HepG2 (cell line): ENCODE data around the gene GLYR1. TPM values are rescaled to one million over a fixed set of nuclear protein-coding genes. Genes with fewer than 3 reads are reported as not detected.

Source experiments
- E2F1 ChIP-seq: sonication (generic); formaldehyde crosslinking; IDR thresholded peaks from 2 replicates; pipeline ENCODE4 v1.5.0; 2020; ENCODE audit warnings: missing genetic modification reagents
- FOXO1 ChIP-seq: sonication (generic); formaldehyde crosslinking; IDR thresholded peaks from 2 replicates; pipeline ENCODE4 v1.4.0; 2020; ENCODE audit warnings: missing genetic modification reagents
- GFI1 ChIP-seq: sonication (generic); formaldehyde crosslinking; IDR thresholded peaks from 2 replicates; pipeline ENCODE4 v1.5.0; 2020; ENCODE audit warnings: missing genetic modification reagents, mild to moderate bottlenecking, borderline replicate concordance
- GLMP ChIP-seq: sonication (generic); formaldehyde crosslinking; IDR thresholded peaks from 2 replicates; pipeline ENCODE4 v1.9.0; 2021; ENCODE audit warnings: missing genetic modification reagents, mild to moderate bottlenecking, borderline replicate concordance
- KDM5B ChIP-seq: sonication (generic); formaldehyde crosslinking; IDR thresholded peaks from 2 replicates; pipeline ENCODE4 v1.4.0; 2020; ENCODE audit warnings: missing genetic modification reagents, mild to moderate bottlenecking, borderline replicate concordance
- KLF16 ChIP-seq, 2 experiments: sonication (generic) in 1 of 2; formaldehyde crosslinking in 1 of 2; IDR thresholded peaks; 2 replicates each; pipeline versions ENCODE4 v1.6.1 to v1.8.0; 2016 to 2023; ENCODE audit warnings: missing genetic modification reagents in 2 of 2, missing compliant biosample characterization in 1 of 2
- MED13 ChIP-seq: sonication (generic); formaldehyde crosslinking; IDR thresholded peaks from 2 replicates; pipeline ENCODE4 v1.5.0; 2020; ENCODE audit warnings: missing genetic modification reagents
- SETDB1 ChIP-seq: sonication (generic); formaldehyde crosslinking; IDR thresholded peaks from 2 replicates; pipeline ENCODE4 v1.5.1; 2020; ENCODE audit warnings: missing genetic modification reagents, mild to moderate bottlenecking, borderline replicate concordance
- SUZ12 ChIP-seq: fragments of 150-350 bp; IDR thresholded peaks from 2 replicates; pipeline ENCODE4 v1.6.1; 2014; ENCODE audit warnings: low read depth, low read length
- XBP1 ChIP-seq: sonication (generic); formaldehyde crosslinking; IDR thresholded peaks from 2 replicates; pipeline ENCODE4 v1.5.0; 2020; ENCODE audit warnings: missing genetic modification reagents
- ZBTB7A ChIP-seq: sonication (generic); formaldehyde crosslinking; IDR thresholded peaks from 2 replicates; pipeline ENCODE4 v1.8.0; 2022; ENCODE audit warnings: mild to moderate bottlenecking, missing genetic modification reagents
- ZFP36L2 ChIP-seq: sonication (generic); formaldehyde crosslinking; IDR thresholded peaks from 2 replicates; pipeline ENCODE4 v1.4.0; 2020; ENCODE audit warnings: missing genetic modification reagents
- ZMYM4 ChIP-seq: sonication (generic); formaldehyde crosslinking; IDR thresholded peaks from 2 replicates; pipeline ENCODE4 v1.8.1; 2023; ENCODE audit warnings: mild to moderate bottlenecking, missing genetic modification reagents
- ZNF607 ChIP-seq: sonication (generic); formaldehyde crosslinking; IDR thresholded peaks from 2 replicates; pipeline ENCODE4 v1.5.1; 2020; ENCODE audit warnings: missing genetic modification reagents, mild to moderate bottlenecking, borderline replicate concordance
- ZNF639 ChIP-seq: conservative IDR thresholded peaks from 2 replicates; pipeline ENCODE4 v1.6.1; 2018; ENCODE audit warnings: missing genetic modification reagents
- ZNF7 ChIP-seq: IDR thresholded peaks from 2 replicates; pipeline ENCODE4 v1.6.1; 2016; ENCODE audit warnings: missing biosample characterization, missing genetic modification reagents
- ZSCAN29 ChIP-seq: sonication (generic); formaldehyde crosslinking; conservative IDR thresholded peaks from 2 replicates; pipeline ENCODE4 v1.4.0; 2020; ENCODE audit warnings: mild to moderate bottlenecking, missing genetic modification reagents
- ZSCAN31 ChIP-seq: sonication (generic); formaldehyde crosslinking; IDR thresholded peaks from 2 replicates; pipeline ENCODE4 v1.5.0; 2020; ENCODE audit warnings: low read depth, mild to moderate bottlenecking, missing genetic modification reagents
- polyA plus RNA-seq, 8 experiments: library from polyadenylated mRNA; depleted of rRNA in 3 of 8; stranded (reverse) in 7 of 8; unstranded in 1 of 8; fragments of >200 nt; fragmentation: Illumina TruSeq in 4 of 8; extraction: Trizol in 4 of 8; gene quantifications; 2 replicates each; pipeline versions ENCODE4 v1.2.1 to v1.2.3, GENCODE V29; 2011 to 2016; ENCODE audit warnings: low read depth in 4 of 8, missing spikeins in 1 of 8, mixed read lengths in 1 of 8; ENCODE audit not compliant: insufficient read depth in 1 of 8
- total RNA-seq, 5 experiments: library from RNA; depleted of rRNA; stranded (reverse); fragments of >200 nt; fragmentation: Illumina TruSeq; extraction: Trizol; gene quantifications; 2 replicates each; pipeline ENCODE4 v1.2.3, GENCODE V29; 2016; ENCODE audit warnings: low read depth in 1 of 5
- TF ChIP-seq, protein P1 (sequence below): sonication (generic); formaldehyde crosslinking; IDR thresholded peaks from 2 replicates; pipeline ENCODE4 v1.5.0; 2020; ENCODE audit warnings: mild to moderate bottlenecking, missing genetic modification reagents
- TF ChIP-seq, protein P2 (sequence below): sonication (generic); formaldehyde crosslinking; IDR thresholded peaks from 2 replicates; pipeline ENCODE4 v1.9.0; 2022; ENCODE audit warnings: missing genetic modification reagents, mild to moderate bottlenecking, borderline replicate concordance

Gene GLYR1
- total and polyA plus RNA-seq, 2 of the 13 experiments (the other 11 are each of a cell fraction or from before 2014, with no cell fraction given) = 28.3 to 48.7 TPM

- peak; percentile 72 for TF ChIP-seq SUZ12
- TF ChIP-seq MED13 (CRISPR knock-in tag) = peak; percentile 68; the same call in 1 of the 2 replicates
- TF ChIP-seq KDM5B (CRISPR knock-in tag) = peak; percentile 88
- TF ChIP-seq, protein P1, sequence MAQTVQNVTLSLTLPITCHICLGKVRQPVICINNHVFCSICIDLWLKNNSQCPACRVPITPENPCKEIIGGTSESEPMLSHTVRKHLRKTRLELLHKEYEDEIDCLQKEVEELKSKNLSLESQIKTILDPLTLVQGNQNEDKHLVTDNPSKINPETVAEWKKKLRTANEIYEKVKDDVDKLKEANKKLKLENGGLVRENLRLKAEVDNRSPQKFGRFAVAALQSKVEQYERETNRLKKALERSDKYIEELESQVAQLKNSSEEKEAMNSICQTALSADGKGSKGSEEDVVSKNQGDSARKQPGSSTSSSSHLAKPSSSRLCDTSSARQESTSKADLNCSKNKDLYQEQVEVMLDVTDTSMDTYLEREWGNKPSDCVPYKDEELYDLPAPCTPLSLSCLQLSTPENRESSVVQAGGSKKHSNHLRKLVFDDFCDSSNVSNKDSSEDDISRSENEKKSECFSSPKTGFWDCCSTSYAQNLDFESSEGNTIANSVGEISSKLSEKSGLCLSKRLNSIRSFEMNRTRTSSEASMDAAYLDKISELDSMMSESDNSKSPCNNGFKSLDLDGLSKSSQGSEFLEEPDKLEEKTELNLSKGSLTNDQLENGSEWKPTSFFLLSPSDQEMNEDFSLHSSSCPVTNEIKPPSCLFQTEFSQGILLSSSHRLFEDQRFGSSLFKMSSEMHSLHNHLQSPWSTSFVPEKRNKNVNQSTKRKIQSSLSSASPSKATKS = no peak; the same call in 1 of the 2 replicates
- peak in 1 of 2 experiments; percentile 87; a peak in 2 of 4 replicates for TF ChIP-seq KLF16 (CRISPR knock-in tag; IDR thresholded peaks at IDR 0.05)
- no peak for TF ChIP-seq GLMP (CRISPR knock-in tag)
- peak; percentile 26; the same call in 1 of the 2 replicates for TF ChIP-seq ZMYM4 (CRISPR knock-in tag)
- peak; percentile 34; the same call in 1 of the 2 replicates for TF ChIP-seq ZFP36L2
- no peak for TF ChIP-seq SETDB1
- peak; percentile 54; the same call in 1 of the 2 replicates for TF ChIP-seq GFI1 (CRISPR knock-in tag)
- TF ChIP-seq ZSCAN29 (CRISPR knock-in tag) = no peak
- peak; percentile 74; the same call in 1 of the 2 replicates for TF ChIP-seq ZNF607 (CRISPR knock-in tag)
- TF ChIP-seq ZNF639 (CRISPR knock-in tag) = 0 out of 2 replicates have a peak, but pooled peaks have one; percentile 28
- TF ChIP-seq FOXO1 (CRISPR knock-in tag) = peak; percentile 51; the same call in 1 of the 2 replicates
- TF ChIP-seq, protein P2, sequence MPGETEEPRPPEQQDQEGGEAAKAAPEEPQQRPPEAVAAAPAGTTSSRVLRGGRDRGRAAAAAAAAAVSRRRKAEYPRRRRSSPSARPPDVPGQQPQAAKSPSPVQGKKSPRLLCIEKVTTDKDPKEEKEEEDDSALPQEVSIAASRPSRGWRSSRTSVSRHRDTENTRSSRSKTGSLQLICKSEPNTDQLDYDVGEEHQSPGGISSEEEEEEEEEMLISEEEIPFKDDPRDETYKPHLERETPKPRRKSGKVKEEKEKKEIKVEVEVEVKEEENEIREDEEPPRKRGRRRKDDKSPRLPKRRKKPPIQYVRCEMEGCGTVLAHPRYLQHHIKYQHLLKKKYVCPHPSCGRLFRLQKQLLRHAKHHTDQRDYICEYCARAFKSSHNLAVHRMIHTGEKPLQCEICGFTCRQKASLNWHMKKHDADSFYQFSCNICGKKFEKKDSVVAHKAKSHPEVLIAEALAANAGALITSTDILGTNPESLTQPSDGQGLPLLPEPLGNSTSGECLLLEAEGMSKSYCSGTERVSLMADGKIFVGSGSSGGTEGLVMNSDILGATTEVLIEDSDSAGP (CRISPR knock-in tag) = peak; percentile 86
- peak; percentile 76; the same call in 1 of the 2 replicates for TF ChIP-seq ZSCAN31 (CRISPR knock-in tag)
- TF ChIP-seq XBP1 (CRISPR knock-in tag) = no peak
- no peak for TF ChIP-seq ZNF7 (CRISPR knock-in tag)
- peak; percentile 89 for TF ChIP-seq ZBTB7A
- TF ChIP-seq E2F1 (CRISPR knock-in tag) = peak; percentile 35; the same call in 1 of the 2 replicates
These were observed 80.0 kb downstream of the GLYR1 start, which contains the start of gene ZNF500 (continued) for GRCh38 chr16:4766875-4767628.
